Stimulated activated naive CD8-positive, alpha-beta T cell treated with anti-CD3 and anti-CD28 coated beads, Interleukin-15, Interleukin-2, amounts not matched to agents 100 ng/mL and 50 ng/mL, for 24 hours (primary cell): Measurements from ENCODE around the gene SKA2.
A peak's percentile ranks its signal among the peaks of the same experiment; 100 is the strongest.

Experiments
- H3K27ac Mint-ChIP-seq: one replicate; pipeline ENCODE4 v1.8.0; 2021; ENCODE audit warnings: mild to moderate bottlenecking, mixed read lengths
- H3K27me3 Mint-ChIP-seq: one replicate; pipeline ENCODE4 v1.8.0; 2021; ENCODE audit warnings: mixed read lengths
- H3K36me3 Mint-ChIP-seq: one replicate; pipeline ENCODE4 v1.8.0; 2021; ENCODE audit warnings: low read depth, mixed read lengths
- H3K4me1 Mint-ChIP-seq: one replicate; pipeline ENCODE4 v1.8.0; 2021; ENCODE audit warnings: low read depth, mixed read lengths
- H3K4me3 Mint-ChIP-seq: one replicate; pipeline ENCODE4 v1.8.0; 2021; ENCODE audit warnings: mild to moderate bottlenecking, mixed read lengths
- H3K9me3 Mint-ChIP-seq: one replicate; pipeline ENCODE4 v1.8.0; 2021; ENCODE audit warnings: mixed read lengths

The SKA2 gene

GRCh38 chr17:59129814-59130213 is 25.2 kb downstream of the SKA2 start:
- Mint-ChIP-seq H3K4me1 (no peaks in the 10 kb centered on the region), H3K9me3 (no peaks in the 10 kb centered on the region), H3K27me3 (no peaks in the 10 kb centered on the region), H3K27ac (no peak overlapping the region), H3K4me3 (no peak overlapping the region), H3K36me3 (peaks cover 19% of the 10 kb centered on the region)

DNA sequence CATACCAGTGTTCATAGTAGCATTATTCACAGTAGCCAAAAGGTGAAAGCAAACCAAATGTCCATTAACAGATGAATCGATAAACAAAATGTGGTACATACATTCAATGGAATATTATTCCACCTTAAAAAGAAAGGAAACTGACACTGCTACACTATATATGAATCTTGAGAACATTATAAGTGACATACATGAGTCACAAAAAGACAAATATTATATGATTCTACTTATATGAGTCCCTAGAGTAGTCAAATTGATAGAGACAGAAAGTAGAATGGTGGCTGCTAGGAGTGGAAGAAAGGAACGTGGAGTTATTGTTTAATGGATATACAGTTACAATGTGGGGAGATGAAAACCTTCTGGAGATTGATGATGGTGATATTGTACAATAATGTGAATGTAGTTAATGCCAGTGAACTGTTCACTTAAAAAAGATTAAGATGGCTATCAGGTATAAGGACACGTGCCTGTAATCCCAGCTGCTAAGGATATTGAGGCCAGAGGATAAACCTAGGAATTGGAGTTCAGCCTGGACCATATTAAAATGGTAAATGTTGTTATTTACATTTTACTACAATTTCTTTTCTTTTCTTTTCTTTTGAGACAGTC is 28.1 kb downstream of the SKA2 start:
- Mint-ChIP-seq H3K36me3 (peaks cover 28% of the 10 kb centered on the region), H3K27ac (no peak overlapping the region), H3K4me3 (no peak overlapping the region), H3K9me3 (no peaks in the 10 kb centered on the region), H3K4me1 (no peaks in the 10 kb centered on the region), H3K27me3 (no peaks in the 10 kb centered on the region)

DNA sequence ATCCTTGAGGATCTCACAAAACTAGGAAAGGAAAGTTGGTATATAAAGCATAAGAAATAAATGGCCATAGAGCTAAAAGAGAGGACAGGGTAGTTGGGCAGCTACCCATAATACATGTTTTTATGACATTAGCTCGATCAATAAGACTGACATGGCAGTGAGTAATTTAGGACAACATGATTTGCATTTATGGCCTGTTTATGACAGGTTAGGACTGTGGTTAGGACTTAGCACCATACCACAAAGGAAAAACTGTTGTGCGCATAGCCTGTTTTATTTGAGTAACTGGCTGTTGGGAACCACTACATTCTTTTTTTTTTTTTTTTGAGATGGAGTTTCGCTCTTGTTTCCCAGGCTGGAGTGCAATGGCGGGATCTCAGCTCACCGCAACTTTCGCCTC is 30.3 kb downstream of the SKA2 start:
- H3K9me3 Mint-ChIP-seq, result no peaks in the 10 kb centered on the region
- no peaks in the 10 kb centered on the region for H3K27me3 Mint-ChIP-seq
- no peaks in the 10 kb centered on the region for H3K4me1 Mint-ChIP-seq
- H3K4me3 Mint-ChIP-seq, result no peak overlapping the region
- peak overlapping the region; percentile 5 for H3K27ac Mint-ChIP-seq
- peaks cover 37% of the 10 kb centered on the region for H3K36me3 Mint-ChIP-seq

DNA sequence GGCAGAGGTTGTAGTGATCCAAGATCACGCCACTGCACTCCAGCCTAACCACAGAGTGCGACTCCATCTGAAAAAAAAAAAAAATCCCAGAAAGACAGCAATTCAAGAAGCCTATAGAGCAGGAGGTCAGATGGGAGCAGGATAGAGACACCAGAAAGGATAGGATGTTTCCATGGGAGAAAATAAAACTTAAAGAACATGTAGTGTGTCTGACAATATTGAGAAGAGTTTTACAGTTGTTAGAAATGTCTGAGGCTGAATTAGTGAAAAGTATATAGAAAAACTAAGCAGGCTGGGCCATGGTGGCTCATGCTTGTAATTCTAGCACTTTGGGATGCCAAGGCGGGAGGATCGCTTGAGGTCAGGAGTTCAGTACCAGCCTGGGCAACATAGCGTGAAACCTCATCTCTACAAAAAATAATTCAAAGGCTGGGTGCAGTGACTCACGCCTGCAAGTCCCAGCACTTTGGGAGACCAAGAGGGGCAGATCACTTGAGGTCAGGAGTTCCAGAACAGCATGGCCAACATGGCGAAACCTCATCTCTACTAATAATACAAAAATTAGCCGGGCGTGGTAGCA is 33.0 kb downstream of the SKA2 start:
- peaks cover 38% of the 10 kb centered on the region for H3K36me3 Mint-ChIP-seq

GRCh38 chr17:59115474-59115873 is 39.5 kb downstream of the SKA2 start:
- Mint-ChIP-seq H3K4me1 (no peaks in the 10 kb centered on the region), H3K4me3 (no peak overlapping the region), H3K27ac (no peak overlapping the region), H3K36me3 (peaks cover 36% of the 10 kb centered on the region), H3K27me3 (no peaks in the 10 kb centered on the region), H3K9me3 (no peaks in the 10 kb centered on the region)

More for the DNA sequence above, 33.0 kb downstream of the SKA2 start:
- Mint-ChIP-seq H3K27me3 (no peaks in the 10 kb centered on the region), H3K9me3 (no peaks in the 10 kb centered on the region), H3K27ac (no peak overlapping the region), H3K4me3 (no peak overlapping the region), H3K4me1 (no peaks in the 10 kb centered on the region)

- Mint-ChIP-seq H3K4me1 (peaks cover 25% of the 10 kb centered on the region), H3K36me3 (peaks cover 29% of the 10 kb centered on the region), H3K9me3 (no peaks in the 10 kb centered on the region), H3K27ac (no peak overlapping the region), H3K4me3 (no peak overlapping the region), H3K27me3 (no peaks in the 10 kb centered on the region)
These were observed 43.4 kb downstream of the SKA2 start for GRCh38 chr17:59111539-59111938.

DNA sequence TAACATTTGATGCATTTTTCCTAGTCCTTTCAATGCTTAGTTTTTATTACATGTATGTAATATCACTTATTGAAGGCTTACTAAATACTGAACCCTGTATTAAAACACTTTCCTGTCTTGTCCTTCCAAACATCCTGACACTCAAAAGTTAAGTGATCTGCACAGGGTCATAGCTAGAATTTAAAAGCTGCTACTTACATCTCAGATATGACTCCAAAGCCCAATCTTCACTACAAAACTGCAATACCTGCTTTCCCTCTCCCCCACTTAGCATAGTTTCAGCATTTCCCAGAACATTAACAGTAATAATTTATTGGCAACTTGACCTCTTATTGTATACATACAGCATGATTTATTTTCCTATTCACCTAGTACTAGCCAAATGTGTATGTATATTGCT is 44.0 kb downstream of the SKA2 start:
- Mint-ChIP-seq H3K4me3 (no peak overlapping the region), H3K27ac (no peak overlapping the region), H3K9me3 (no peaks in the 10 kb centered on the region), H3K36me3 (peaks cover 29% of the 10 kb centered on the region), H3K4me1 (peaks cover 26% of the 10 kb centered on the region), H3K27me3 (no peaks in the 10 kb centered on the region)

- H3K27me3 Mint-ChIP-seq, result no peaks in the 10 kb centered on the region
- H3K27ac Mint-ChIP-seq, result no peak overlapping the region
- H3K9me3 Mint-ChIP-seq, result no peaks in the 10 kb centered on the region
- H3K4me1 Mint-ChIP-seq, result peaks cover 48% of the 10 kb centered on the region
- H3K36me3 Mint-ChIP-seq, result peaks cover 28% of the 10 kb centered on the region
- peak overlapping the region; percentile 94 for H3K4me3 Mint-ChIP-seq
These were observed 46.4 kb downstream of the SKA2 start for GRCh38 chr17:59108400-59109102.

DNA sequence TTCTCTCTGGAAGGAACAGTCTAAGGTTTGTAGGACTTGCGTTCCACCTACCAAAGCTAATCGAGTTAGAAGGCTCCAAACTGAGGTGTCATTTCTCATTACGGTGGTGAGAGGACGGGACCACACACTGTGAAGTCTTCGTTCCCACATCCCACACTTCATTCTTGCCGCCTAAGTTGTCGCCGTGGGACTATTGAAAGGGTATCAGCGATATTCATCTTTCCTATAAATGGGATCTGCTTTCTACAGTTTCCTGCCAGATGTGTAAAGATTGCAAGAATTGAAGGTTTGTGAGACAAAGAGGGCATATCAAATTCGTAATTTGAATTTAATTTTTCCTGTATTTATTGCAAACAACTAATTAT is 47.7 kb downstream of the SKA2 start:
- H3K9me3 Mint-ChIP-seq, result no peaks in the 10 kb centered on the region
- peak overlapping the region; percentile 94 for H3K4me3 Mint-ChIP-seq
- H3K4me1 Mint-ChIP-seq, result peaks cover 51% of the 10 kb centered on the region
- H3K36me3 Mint-ChIP-seq, result peaks cover 38% of the 10 kb centered on the region
- no peaks in the 10 kb centered on the region for H3K27me3 Mint-ChIP-seq
- H3K27ac Mint-ChIP-seq, result peak overlapping the region; percentile 87

DNA sequence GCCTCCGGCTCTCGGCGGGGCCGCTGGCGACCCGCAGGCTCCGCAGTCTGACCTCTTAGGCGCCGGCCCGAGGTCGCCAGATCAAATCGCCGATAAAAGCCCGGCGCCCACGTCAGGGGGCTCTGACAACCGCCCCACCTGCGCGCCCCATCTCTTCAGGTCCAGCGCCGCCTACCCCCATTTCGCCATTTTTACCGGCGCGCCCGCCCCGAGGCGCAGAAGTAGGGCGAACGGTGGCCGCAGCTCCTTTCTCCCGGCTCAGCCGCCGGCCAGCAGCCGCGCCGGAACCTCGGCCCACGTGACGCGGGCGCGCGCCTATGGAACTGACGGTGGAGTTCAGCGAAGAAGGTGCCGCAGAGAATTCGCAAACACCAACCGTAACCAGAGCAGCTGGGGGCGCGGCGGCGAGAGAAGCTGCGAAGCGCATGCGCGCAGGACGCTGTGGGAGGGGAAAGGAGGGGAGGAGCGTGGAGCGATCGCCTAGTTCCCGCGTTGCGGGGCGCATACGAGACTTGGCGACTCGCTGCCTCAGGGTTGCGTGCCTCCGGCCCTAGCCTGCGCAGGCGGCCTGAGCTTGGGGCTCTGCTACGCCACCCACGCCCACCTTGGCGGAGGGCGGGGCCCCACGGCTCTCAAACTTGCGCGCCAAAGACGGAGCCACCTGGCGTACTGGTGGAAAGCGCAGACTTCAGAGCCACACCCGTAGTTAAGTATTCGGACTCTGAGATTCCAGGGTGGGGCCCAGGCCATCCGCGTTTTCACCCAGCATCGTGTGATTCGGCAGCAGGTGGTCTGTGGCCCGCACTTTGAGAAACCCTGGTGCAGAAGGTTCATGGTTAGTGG is 48.3 kb downstream of the SKA2 start, which contains the start of gene TRIM37:
TSS of gene TRIM37 (minus strand) at position 418 of the 843 bp plus-strand sequence. CDS start 419 bp downstream, outside the sequence.
- Mint-ChIP-seq H3K27ac (peak within 1 kb of the TSS; percentile 87), H3K9me3 (no peaks in the 10 kb centered on the region), H3K36me3 (peaks cover 37% of the 10 kb centered on the region), H3K4me1 (peaks cover 54% of the 10 kb centered on the region), H3K4me3 (peak within 1 kb of the TSS; percentile 94), H3K27me3 (no peaks in the 10 kb centered on the region)

DNA sequence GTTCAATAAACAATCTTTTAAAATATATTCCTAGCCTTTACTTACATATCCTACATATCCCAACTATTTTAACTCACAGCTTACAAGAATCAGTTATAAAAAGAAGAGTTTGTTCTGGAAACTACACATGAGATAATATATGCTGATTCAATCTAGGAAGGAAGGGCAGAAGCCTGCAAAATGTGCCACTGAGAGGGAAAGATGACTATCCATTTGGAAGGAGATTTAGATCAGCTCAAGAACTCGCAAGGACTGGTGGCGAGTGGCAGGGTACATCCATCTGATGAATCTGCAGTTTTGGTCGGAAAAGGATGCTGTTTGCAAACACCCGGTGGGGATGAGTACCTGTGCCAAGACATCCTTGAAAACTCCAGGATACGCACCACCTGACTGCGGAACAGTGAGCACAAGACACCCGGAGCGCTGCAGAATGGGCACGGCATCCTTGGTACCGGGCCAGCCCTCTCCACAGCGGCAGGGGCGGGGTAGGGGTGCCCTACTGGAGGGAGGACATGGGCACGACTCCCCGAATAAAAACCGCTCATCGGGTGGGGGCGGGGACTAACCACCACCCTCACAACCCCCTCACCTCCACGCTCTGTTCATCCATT is 49.0 kb downstream of the SKA2 start:
- Mint-ChIP-seq H3K4me1 (peaks cover 58% of the 10 kb centered on the region), H3K27me3 (no peaks in the 10 kb centered on the region), H3K36me3 (peaks cover 35% of the 10 kb centered on the region), H3K4me3 (peak overlapping the region; percentile 94), H3K9me3 (no peaks in the 10 kb centered on the region), H3K27ac (peak overlapping the region; percentile 87)

DNA sequence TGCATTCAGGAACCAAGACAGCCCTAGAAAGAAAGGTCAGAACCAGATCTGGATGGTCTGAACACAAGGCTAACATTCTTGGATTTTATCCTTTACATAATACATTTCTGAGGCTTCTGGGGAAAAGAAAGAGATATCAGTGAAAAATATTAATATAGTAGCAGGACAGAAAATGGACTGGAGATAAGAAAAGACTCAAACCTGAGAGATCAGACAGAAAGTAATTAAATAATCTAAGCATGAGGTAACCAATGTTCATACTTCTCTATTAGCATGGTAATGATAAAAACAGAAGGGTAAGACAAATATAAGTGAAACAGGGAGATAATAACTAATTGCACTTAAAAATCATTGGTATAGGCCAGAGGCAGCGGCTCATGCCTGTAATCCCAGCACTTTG is 53.8 kb downstream of the SKA2 start:
- peak overlapping the region; percentile 4 for H3K27ac Mint-ChIP-seq
- peaks cover 48% of the 10 kb centered on the region for H3K4me1 Mint-ChIP-seq
- peaks cover 53% of the 10 kb centered on the region for H3K36me3 Mint-ChIP-seq
- H3K9me3 Mint-ChIP-seq, result no peaks in the 10 kb centered on the region
- no peak overlapping the region for H3K4me3 Mint-ChIP-seq
- no peaks in the 10 kb centered on the region for H3K27me3 Mint-ChIP-seq

DNA sequence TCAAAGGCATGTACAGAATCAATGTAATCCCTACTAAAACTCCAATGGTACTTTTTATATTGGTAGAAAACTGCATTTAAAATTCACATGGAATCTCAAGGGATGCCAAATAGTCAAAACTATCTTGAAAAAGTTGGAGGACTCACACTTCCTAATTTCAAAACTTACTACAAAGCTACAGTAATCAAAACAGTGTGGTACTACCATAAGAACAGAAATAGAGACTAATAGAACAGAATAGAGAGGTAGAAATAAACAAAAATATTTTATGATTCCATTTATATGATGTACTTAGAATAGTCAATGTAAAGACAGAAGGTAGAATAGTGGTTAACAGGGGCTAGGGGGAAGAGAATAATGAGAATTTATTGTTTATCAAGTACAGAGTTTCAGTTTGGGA is 57.1 kb downstream of the SKA2 start:
- Mint-ChIP-seq H3K4me3 (no peak overlapping the region), H3K9me3 (no peaks in the 10 kb centered on the region), H3K27ac (no peak overlapping the region), H3K4me1 (peaks cover 30% of the 10 kb centered on the region), H3K27me3 (no peaks in the 10 kb centered on the region), H3K36me3 (peaks cover 52% of the 10 kb centered on the region)

DNA sequence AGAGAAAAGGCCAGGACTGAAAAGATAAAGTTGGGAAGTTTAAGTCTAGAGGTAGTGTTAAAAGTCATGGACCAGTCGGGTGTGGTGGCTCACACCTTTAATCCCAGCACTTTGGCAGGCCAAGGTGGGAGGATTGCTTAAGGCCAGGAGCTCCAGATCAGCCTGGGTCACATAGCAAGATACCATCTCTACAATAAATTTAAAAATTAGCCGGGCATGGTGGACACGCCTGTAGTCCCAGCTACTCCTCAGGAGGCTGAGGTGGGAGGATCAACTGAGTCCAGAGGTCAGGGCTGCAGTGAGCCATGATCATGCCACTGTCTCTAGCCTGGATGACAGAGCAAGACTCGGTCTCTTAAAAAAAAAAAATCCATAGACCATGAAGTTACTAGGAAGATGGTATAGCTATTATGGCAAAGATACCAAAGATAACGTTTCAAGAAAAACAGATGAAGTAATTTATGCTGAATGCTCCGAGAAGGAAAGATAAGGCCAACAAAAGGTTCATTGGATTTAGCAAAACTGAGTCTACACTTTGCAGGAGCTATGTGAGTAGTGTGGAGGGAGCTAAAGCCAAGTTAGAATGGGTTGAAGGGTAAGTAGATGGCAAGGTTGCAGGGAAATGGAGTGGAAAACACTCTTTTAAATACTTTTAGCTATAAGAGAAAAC is 60.0 kb downstream of the SKA2 start:
- peaks cover 14% of the 10 kb centered on the region for H3K4me1 Mint-ChIP-seq
- H3K4me3 Mint-ChIP-seq, result no peak overlapping the region
- peaks cover 30% of the 10 kb centered on the region for H3K36me3 Mint-ChIP-seq
- H3K27ac Mint-ChIP-seq, result no peak overlapping the region
- H3K9me3 Mint-ChIP-seq, result no peaks in the 10 kb centered on the region
- H3K27me3 Mint-ChIP-seq, result no peaks in the 10 kb centered on the region
